ENCODE measurements around the gene DGKB.
A peak's percentile ranks its signal among the peaks of the same experiment; 100 is the strongest.

DGKB gene

GRCh38 chr7:14394786-14395185 is 507.8 kb downstream of the DGKB start:
- no peak for DNase-seq (ENCODE audit: low read depth, low spot score)

- no peak for DNase-seq (ENCODE audit: low read depth, low spot score)
Measured at GRCh38 chr7:14389595-14389994, 513.0 kb downstream of the DGKB start.

GRCh38 chr7:14389181-14389591 is 513.4 kb downstream of the DGKB start:
- no peak for DNase-seq (ENCODE audit: low read depth, low spot score)

GRCh38 chr7:14385074-14385473 is 517.5 kb downstream of the DGKB start:
- DNase-seq (ENCODE audit: low read depth, low spot score), result no peak

- DNase-seq (ENCODE audit: low read depth, low spot score), result no peak
Measured at GRCh38 chr7:14381936-14382335, 520.6 kb downstream of the DGKB start.

- DNase-seq (ENCODE audit: low read depth, low spot score), result peak; percentile 32
Measured at GRCh38 chr7:14381306-14381705, 521.2 kb downstream of the DGKB start.

GRCh38 chr7:14380881-14381280 is 521.7 kb downstream of the DGKB start:
- DNase-seq (ENCODE audit: low read depth, low spot score), result no peak

GRCh38 chr7:14377646-14378266 is 524.8 kb downstream of the DGKB start:
- peak; percentile 62 for DNase-seq (ENCODE audit: low read depth, low spot score)

GRCh38 chr7:14376711-14377110 is 525.8 kb downstream of the DGKB start:
- no peak for DNase-seq (ENCODE audit: low read depth, low spot score)

- no peak for DNase-seq (ENCODE audit: low read depth, low spot score)
Measured at GRCh38 chr7:14375998-14376397, 526.6 kb downstream of the DGKB start.

- no peak for DNase-seq (ENCODE audit: low read depth, low spot score)
Measured at GRCh38 chr7:14374336-14374735, 528.2 kb downstream of the DGKB start.

GRCh38 chr7:14368285-14368684 is 534.3 kb downstream of the DGKB start:
- no peak for DNase-seq (ENCODE audit: low read depth, low spot score)

- peak; percentile 2 for DNase-seq (ENCODE audit: low read depth, low spot score)
Measured at GRCh38 chr7:14351167-14351566, 551.4 kb downstream of the DGKB start.

GRCh38 chr7:14341200-14341775 is 561.3 kb downstream of the DGKB start:
- DNase-seq (ENCODE audit: low read depth, low spot score), result no peak

- no peak for DNase-seq (ENCODE audit: low read depth, low spot score)
Measured at GRCh38 chr7:14340393-14341074, 562.0 kb downstream of the DGKB start.

GRCh38 chr7:14339861-14340260 is 562.7 kb downstream of the DGKB start:
- no peak for DNase-seq (ENCODE audit: low read depth, low spot score)

GRCh38 chr7:14336256-14336655 is 566.3 kb downstream of the DGKB start:
- DNase-seq (ENCODE audit: low read depth, low spot score), result no peak

GRCh38 chr7:14332155-14332554 is 570.4 kb downstream of the DGKB start:
- DNase-seq (ENCODE audit: low read depth, low spot score), result peak; percentile 79

GRCh38 chr7:14324767-14325166 is 577.8 kb downstream of the DGKB start:
- no peak for DNase-seq (ENCODE audit: low read depth, low spot score)

- no peak for DNase-seq (ENCODE audit: low read depth, low spot score)
Measured at GRCh38 chr7:14322724-14323123, 579.8 kb downstream of the DGKB start.

- DNase-seq (ENCODE audit: low read depth, low spot score), result no peak
Measured at GRCh38 chr7:14321947-14322346, 580.6 kb downstream of the DGKB start.

GRCh38 chr7:14309432-14309831 is 593.1 kb downstream of the DGKB start:
- no peak for DNase-seq (ENCODE audit: low read depth, low spot score)

- no peak for DNase-seq (ENCODE audit: low read depth, low spot score)
Measured at GRCh38 chr7:14305233-14305866, 597.2 kb downstream of the DGKB start.
